Mesothelial cell of epicardium (in vitro differentiated cells): ENCODE results near the gene PTS. TPM values are rescaled to one million over a fixed set of nuclear protein-coding genes. Genes with fewer than 3 reads are reported as not detected.

Experiments
- DNase-seq, 2 experiments: peaks; one replicate each; pipeline ENCODE4 v3.0.0; 2021; ENCODE audit warnings: low spot score in 2 of 2; ENCODE audit not compliant: unreplicated experiment in 2 of 2
- H3K27ac Mint-ChIP-seq: 2 replicates; pipeline ENCODE4 v1.8.0; 2021; ENCODE audit warnings: mixed read lengths
- H3K27me3 Mint-ChIP-seq: 2 replicates; pipeline ENCODE4 v1.8.0; 2021; ENCODE audit warnings: low read depth, mixed read lengths
- H3K36me3 Mint-ChIP-seq: 2 replicates; pipeline ENCODE4 v1.8.0; 2021; ENCODE audit warnings: mixed read lengths
- H3K4me1 Mint-ChIP-seq: 2 replicates; pipeline ENCODE4 v1.8.0; 2021; ENCODE audit warnings: mixed read lengths
- H3K4me3 Mint-ChIP-seq: 2 replicates; pipeline ENCODE4 v1.8.0; 2021; ENCODE audit warnings: mild to moderate bottlenecking, moderate library complexity, mixed read lengths
- H3K9me3 Mint-ChIP-seq: 2 replicates; pipeline ENCODE4 v1.8.0; 2021; ENCODE audit warnings: mixed read lengths
- total RNA-seq: library from RNA; stranded (reverse); gene quantifications from 3 replicates; pipeline ENCODE4 v1.2.1, GENCODE V29; 2021
- TF ChIP-seq, protein P1 (sequence below): fragments of 200-600 bp; sonication (generic); IDR thresholded peaks from one replicate; pipeline ENCODE4 v1.5.0; 2021; ENCODE audit warnings: antibody characterized with exemption; ENCODE audit not compliant: unreplicated experiment

The PTS gene
- total RNA-seq, 1 donor from 2014 or later = 56.2 TPM

DNA sequence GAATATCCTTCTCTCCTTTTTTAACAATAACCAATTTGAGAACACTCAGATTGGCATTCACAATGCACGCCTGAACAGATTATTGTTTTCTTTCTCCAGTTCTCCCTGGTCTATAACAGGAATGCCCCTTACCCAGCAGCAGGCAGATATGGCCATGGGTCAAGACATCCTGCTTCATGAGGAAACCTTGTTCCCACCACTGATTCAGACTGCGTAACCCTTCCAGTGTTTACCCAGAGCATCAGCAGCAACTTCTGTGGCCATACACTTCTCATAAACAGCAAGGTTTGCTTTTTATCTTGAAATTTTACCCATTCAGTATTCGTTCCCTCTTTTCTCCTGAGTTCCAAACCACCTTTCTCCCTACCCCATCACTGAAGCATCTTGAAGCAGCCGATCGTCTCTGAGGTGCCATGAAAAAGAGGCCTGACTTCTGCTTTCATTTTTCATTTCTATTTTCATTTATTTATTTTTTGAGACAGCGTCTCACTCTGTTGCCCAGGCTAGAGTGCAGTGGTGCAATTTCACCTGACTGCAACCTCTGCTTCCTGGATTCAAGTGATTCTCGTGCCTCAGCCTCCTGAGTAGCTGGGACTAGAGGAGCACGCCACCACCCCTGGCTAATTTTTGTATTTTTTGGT, 9.6 kb downstream of the PTS start:
- Mint-ChIP-seq H3K27ac (no peak overlapping the region), H3K4me1 (no peaks in the 10 kb centered on the region), H3K9me3 (no peaks in the 10 kb centered on the region), H3K36me3 (peaks cover 43% of the 10 kb centered on the region), H3K4me3 (no peak overlapping the region), H3K27me3 (no peaks in the 10 kb centered on the region)
- DNase-seq = no peak
- TF ChIP-seq, protein P1, sequence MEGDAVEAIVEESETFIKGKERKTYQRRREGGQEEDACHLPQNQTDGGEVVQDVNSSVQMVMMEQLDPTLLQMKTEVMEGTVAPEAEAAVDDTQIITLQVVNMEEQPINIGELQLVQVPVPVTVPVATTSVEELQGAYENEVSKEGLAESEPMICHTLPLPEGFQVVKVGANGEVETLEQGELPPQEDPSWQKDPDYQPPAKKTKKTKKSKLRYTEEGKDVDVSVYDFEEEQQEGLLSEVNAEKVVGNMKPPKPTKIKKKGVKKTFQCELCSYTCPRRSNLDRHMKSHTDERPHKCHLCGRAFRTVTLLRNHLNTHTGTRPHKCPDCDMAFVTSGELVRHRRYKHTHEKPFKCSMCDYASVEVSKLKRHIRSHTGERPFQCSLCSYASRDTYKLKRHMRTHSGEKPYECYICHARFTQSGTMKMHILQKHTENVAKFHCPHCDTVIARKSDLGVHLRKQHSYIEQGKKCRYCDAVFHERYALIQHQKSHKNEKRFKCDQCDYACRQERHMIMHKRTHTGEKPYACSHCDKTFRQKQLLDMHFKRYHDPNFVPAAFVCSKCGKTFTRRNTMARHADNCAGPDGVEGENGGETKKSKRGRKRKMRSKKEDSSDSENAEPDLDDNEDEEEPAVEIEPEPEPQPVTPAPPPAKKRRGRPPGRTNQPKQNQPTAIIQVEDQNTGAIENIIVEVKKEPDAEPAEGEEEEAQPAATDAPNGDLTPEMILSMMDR = no peak

GRCh38 chr11:112237451-112237850, 11.2 kb downstream of the PTS start:
- Mint-ChIP-seq H3K27me3 (no peaks in the 10 kb centered on the region), H3K4me1 (peaks cover 5% of the 10 kb centered on the region), H3K4me3 (no peak overlapping the region), H3K36me3 (peaks cover 46% of the 10 kb centered on the region), H3K9me3 (no peaks in the 10 kb centered on the region), H3K27ac (no peak overlapping the region)
- no peak for DNase-seq
- TF ChIP-seq, protein P1 = no peak

DNA sequence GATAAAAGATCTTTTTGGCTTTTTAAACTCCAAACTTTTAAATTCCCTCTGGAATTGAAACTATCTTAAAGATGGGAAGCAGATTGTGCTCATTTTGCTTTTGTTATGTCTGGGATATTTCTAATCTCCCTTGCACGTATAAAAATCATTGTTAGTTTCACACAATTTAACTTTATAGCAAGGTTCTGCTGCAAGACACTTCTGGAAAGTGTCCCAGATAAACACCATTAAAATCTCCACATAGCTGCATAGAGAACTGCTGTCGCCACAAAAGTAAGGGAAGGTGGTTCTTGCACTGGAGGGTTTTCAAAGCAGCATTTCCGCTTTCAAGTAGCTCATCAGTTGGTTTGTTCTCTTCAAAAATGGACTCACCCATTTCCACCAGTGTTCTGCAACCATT, 11.8 kb downstream of the PTS start:
- peaks cover 5% of the 10 kb centered on the region for H3K4me1 Mint-ChIP-seq
- DNase-seq = no peak
- H3K27me3 Mint-ChIP-seq = no peaks in the 10 kb centered on the region
- peaks cover 50% of the 10 kb centered on the region for H3K36me3 Mint-ChIP-seq
- H3K4me3 Mint-ChIP-seq = no peak overlapping the region
- H3K27ac Mint-ChIP-seq = no peak overlapping the region
- peaks cover 4% of the 10 kb centered on the region for H3K9me3 Mint-ChIP-seq
- TF ChIP-seq, protein P1 = no peak

DNA sequence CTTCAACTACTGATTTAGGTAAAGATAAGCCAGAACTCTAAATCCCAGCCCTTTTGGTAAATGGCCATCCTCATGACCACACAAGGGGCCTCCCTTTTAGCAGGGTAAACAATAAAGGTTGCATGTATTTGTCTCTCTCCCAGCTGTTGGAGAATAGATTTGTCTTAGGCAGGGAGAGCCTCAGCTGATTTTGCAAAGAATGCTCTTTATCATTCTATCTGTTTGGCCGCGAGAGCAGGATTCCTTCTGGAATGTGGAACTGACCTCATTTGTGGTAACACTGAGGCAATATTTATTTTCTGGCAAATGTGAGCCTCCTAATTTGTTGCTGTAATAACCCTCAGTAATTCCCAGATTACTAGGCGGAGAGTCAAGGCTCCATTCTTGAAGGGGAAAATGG, 15.3 kb downstream of the PTS start:
- Mint-ChIP-seq H3K27ac (peak overlapping the region; percentile 47), H3K4me1 (peaks cover 5% of the 10 kb centered on the region), H3K27me3 (no peaks in the 10 kb centered on the region), H3K9me3 (peaks cover 34% of the 10 kb centered on the region), H3K4me3 (no peak overlapping the region), H3K36me3 (peaks cover 51% of the 10 kb centered on the region)
- TF ChIP-seq, protein P1 = no peak
- no peak for DNase-seq

DNA sequence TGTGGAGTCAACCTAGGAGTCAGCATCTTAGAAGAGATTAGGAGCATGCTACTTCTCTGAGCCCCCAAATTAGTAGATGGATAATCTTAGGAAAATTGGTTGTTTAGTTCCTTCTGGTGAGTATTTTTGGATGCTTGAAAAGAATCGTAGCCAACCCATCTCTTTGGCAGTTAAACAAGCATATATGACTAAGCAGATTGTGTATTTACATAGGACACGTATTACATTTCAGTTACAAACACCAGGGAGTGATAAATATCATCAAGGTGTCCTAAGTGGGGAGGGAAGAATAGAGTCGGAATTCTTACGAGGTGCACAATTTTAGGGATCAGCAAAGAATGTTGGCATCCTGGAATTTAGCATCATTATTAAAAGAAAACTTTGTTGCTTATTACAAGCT, 21.0 kb downstream of the PTS start:
- H3K36me3 Mint-ChIP-seq = peaks cover 19% of the 10 kb centered on the region
- no peak overlapping the region for H3K27ac Mint-ChIP-seq
- H3K4me3 Mint-ChIP-seq = no peak overlapping the region
- H3K9me3 Mint-ChIP-seq = peaks cover 36% of the 10 kb centered on the region
- TF ChIP-seq, protein P1 = no peak
- no peak for DNase-seq
- peaks cover 8% of the 10 kb centered on the region for H3K4me1 Mint-ChIP-seq
- H3K27me3 Mint-ChIP-seq = no peaks in the 10 kb centered on the region
